Measurements from ENCODE around the gene SPPL3. TPM values are rescaled to one million over a fixed set of nuclear protein-coding genes. Genes with fewer than 3 reads are reported as not detected.
A peak's percentile ranks its signal among the peaks of the same experiment; 100 is the strongest.
"Not testable (repeated sequence)": the region's sequence is repeated elsewhere in the genome, so short reads cannot be mapped to it uniquely, and the experiment has no call there.

The SPPL3 gene
- polyA plus RNA-seq, 4 donors: 8.4 to 57.8 (median 13.7) TPM

DNA sequence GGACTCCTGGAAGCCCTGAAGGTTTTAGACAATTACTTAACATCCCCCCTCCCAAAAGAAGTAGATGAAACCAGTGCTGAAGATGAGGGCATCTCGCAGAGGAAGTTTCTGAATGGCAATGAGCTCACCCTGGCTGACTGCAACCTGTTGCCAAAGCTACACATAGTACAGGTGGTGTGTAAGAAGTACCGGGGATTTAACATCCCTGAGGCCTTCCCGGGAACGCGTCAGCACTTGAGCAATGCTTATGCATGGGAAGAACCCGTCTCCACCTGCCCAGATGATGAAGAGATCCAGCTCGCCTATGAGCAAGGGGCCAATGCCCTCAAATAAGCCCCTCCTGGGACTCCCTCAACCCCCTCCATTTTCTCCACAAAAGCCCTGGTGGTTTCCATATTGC, 10.6 kb upstream of the SPPL3 start:
- no peak for DNase-seq
- Histone ChIP-seq H3K4me3 (ENCODE audit: low read depth in 1 of 3, low read length in 3 of 3) (no peak overlapping the region), H3K4me1 (ENCODE audit: control insufficient read depth in 3 of 3, insufficient read depth in 2 of 3, low read depth in 1 of 3, low read length in 2 of 3) (no peaks in the 10 kb centered on the region), H3K36me3 (ENCODE audit: control insufficient read depth in 3 of 3, insufficient read depth in 2 of 3, low read depth in 1 of 3, low read length in 3 of 3) (no peaks in the 10 kb centered on the region), H3K27me3 (ENCODE audit: control insufficient read depth in 3 of 3, insufficient read depth in 3 of 3, low read length in 3 of 3) (no peaks in the 10 kb centered on the region), H3K9me3 (ENCODE audit: control insufficient read depth in 2 of 2, insufficient read depth in 1 of 2, low read depth in 1 of 2, low read length in 1 of 2) (peaks cover 0 to 21% of the 10 kb centered on the region in 2 donors), H3K27ac (ENCODE audit: low read depth in 1 of 3, low read length in 2 of 3) (no peak overlapping the region)
- no peak for FAIRE-seq
- WGBS, 3 donors: 91 to 93% (median 91%) methylated on average over 7 of the region's 7 CpGs

DNA sequence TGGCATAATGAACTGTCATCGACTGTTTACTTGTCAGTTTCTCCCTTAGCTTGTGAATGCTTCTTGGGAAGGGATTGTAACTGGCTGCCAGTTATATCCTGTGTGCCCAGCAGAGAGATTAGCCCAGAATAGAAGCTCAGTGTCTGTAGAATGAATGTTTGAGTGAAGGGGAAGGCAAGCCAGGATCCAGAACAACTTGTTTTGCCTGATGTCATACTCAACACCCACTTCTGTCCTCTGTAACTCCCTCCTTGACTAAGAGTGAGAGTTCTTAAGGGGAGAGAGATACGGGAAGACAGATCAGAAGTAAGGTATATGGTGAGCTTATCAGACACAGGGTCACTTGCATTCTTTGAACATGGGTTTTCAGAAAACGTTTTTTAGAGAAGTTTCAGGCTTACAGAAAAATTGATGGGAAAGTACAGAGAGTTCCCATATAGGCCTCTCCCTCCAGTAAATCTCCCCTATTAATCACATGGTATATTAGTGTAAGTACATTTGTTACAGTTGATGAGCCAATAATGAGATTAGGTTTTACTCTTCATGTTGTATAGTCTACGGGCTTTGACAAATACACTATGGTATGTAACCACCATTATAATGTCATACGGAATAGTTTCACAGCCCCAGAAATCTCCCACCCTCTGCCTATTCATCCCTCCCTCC, 5.6 kb upstream of the SPPL3 start:
- 63 to 70% (median 63%) methylated on average over 5 of the region's 5 CpGs for WGBS, 3 donors
- Histone ChIP-seq H3K27ac (ENCODE audit: low read depth in 1 of 3, low read length in 2 of 3) (no peak overlapping the region), H3K9me3 (ENCODE audit: control insufficient read depth in 2 of 2, insufficient read depth in 1 of 2, low read depth in 1 of 2, low read length in 1 of 2) (no peaks in the 10 kb centered on the region), H3K27me3 (ENCODE audit: control insufficient read depth in 3 of 3, insufficient read depth in 3 of 3, low read length in 3 of 3) (no peaks in the 10 kb centered on the region), H3K4me3 (ENCODE audit: low read depth in 1 of 3, low read length in 3 of 3) (no peak overlapping the region), H3K4me1 (ENCODE audit: control insufficient read depth in 3 of 3, insufficient read depth in 2 of 3, low read depth in 1 of 3, low read length in 2 of 3) (no peaks in the 10 kb centered on the region), H3K36me3 (ENCODE audit: control insufficient read depth in 3 of 3, insufficient read depth in 2 of 3, low read depth in 1 of 3, low read length in 3 of 3) (no peaks in the 10 kb centered on the region)
- DNase-seq (no peak), FAIRE-seq (no peak)

DNA sequence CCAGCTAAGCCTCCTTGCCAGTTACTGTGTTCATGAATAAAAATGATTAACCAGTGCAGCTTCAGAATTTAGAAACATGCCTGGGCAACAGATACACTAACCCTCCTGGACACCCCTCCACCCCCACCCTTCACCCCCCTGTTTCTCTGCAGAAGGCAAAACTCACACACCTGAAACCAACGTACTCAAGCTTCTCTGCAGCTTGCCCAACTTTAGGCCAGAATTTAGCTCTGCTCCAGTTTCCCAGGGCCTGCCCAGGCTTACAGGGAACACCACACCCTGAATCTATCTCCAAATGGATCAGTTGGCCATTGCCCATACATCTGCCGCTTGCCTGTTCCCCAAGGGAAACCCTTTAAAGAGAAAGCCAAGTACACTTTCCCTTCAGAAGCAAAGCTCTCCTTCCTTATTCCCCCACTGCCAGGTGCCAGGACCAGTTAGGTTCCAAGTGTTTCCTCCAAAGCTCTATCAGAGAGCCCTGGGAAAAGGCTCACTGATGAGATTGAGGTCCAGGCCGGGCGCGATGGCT, 1.8 kb upstream of the SPPL3 start:
- peaks cover 0 to 2% (median 0%) of the 10 kb centered on the region in 3 donors for H3K36me3 ChIP-seq (ENCODE audit: control insufficient read depth in 3 of 3, insufficient read depth in 2 of 3, low read depth in 1 of 3, low read length in 3 of 3)
- peaks cover 0 to 7% (median 3%) of the 10 kb centered on the region in 3 donors for H3K4me1 ChIP-seq (ENCODE audit: control insufficient read depth in 3 of 3, insufficient read depth in 2 of 3, low read depth in 1 of 3, low read length in 2 of 3)
- H3K9me3 ChIP-seq (ENCODE audit: control insufficient read depth in 2 of 2, insufficient read depth in 1 of 2, low read depth in 1 of 2, low read length in 1 of 2): no peaks in the 10 kb centered on the region
- H3K4me3 ChIP-seq (ENCODE audit: low read depth in 1 of 3, low read length in 3 of 3): no peak overlapping the region
- FAIRE-seq: no peak
- WGBS, 3 donors: 47 to 76% (median 69%) methylated on average over 5 of the region's 5 CpGs
- DNase-seq: no peak
- H3K27me3 ChIP-seq (ENCODE audit: control insufficient read depth in 3 of 3, insufficient read depth in 3 of 3, low read length in 3 of 3): no peaks in the 10 kb centered on the region
- no peak overlapping the region for H3K27ac ChIP-seq (ENCODE audit: low read depth in 1 of 3, low read length in 2 of 3)

DNA sequence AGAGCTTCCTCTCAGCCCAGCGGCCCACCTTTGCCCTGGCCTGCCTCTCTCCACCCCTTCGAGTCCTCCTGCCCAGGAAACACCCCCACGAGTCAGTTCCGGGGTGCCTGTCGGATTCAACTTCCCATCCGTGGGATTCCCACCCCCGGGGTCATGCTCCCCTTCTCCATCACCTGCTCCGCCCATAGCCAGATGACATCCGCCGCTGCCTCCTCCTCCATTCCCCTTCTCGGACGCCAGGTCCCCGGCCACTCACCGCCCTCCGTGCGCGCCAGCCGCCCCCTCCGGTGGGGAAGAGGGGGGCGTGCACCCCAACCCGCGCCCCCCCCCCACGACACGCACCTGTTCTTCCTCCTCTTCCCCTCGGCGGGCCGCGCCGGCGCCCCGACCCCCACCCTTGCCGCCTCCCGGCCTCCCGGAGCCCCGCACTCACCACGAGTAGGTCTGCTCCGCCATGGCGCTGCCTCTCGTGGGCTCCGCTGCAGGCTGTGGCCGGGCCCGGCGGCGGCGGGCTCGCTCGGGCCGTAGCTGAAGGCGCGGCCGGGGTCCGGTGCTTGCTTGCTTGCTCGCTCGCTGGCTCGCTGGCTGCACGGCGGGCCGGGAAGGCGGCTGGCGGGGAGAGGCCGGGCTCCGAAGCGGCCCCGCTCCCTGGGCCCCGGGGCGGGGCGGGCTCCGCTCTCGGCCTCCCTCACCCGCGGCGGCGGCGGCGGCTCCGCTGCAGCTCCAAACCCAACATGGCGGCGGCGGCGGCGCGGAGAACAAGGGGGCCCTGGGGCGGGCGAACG, 554 bp downstream of the SPPL3 start:
- Histone ChIP-seq H3K9me3 (ENCODE audit: control insufficient read depth in 2 of 2, insufficient read depth in 1 of 2, low read depth in 1 of 2, low read length in 1 of 2) (no peaks in the 10 kb centered on the region), H3K4me3 (ENCODE audit: low read depth in 1 of 3, low read length in 3 of 3) (peak overlapping the region; percentile 74 to 99 (median 98)), H3K27me3 (ENCODE audit: control insufficient read depth in 3 of 3, insufficient read depth in 3 of 3, low read length in 3 of 3) (no peaks in the 10 kb centered on the region), H3K4me1 (ENCODE audit: control insufficient read depth in 3 of 3, insufficient read depth in 2 of 3, low read depth in 1 of 3, low read length in 2 of 3) (peaks cover 0 to 11% (median 3%) of the 10 kb centered on the region in 3 donors), H3K27ac (ENCODE audit: low read depth in 1 of 3, low read length in 2 of 3) (peak overlapping the region; percentile 70 to 97 (median 94)), H3K36me3 (ENCODE audit: control insufficient read depth in 3 of 3, insufficient read depth in 2 of 3, low read depth in 1 of 3, low read length in 3 of 3) (peaks cover 0 to 12% (median 0%) of the 10 kb centered on the region in 3 donors)
- DNase-seq (peak; percentile 90 to 95), FAIRE-seq (no peak)
- WGBS, 3 donors: 1% methylated on average over 50 to 85 of the region's 85 CpGs

DNA sequence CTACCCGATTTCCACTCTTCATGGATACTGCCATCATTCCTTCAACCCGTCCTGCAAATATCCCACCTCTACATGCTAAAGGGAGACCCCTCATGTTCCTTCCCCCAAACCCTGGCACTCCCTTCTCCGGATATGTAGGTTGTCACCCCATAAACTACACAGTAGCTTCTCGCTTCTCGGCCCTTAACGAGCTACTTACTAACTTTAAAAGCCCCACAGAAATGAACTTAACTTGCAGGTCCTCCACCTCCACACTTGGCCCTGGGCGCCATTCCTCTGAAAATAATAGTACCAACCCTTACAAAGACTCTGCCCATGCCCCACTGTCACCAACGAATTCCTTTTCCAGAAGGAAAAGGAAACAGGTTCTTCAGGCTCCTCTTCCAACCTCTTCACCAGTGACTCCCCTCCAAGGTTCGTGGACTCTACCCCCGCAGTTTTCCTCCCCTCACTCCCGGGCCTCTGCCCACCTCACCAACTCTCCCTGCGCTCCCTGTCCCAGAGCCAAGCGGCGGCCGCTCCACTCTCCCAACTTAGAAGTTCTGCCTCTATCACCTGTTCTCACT, 1.2 kb downstream of the SPPL3 start:
- Histone ChIP-seq H3K27ac (ENCODE audit: low read depth in 1 of 3, low read length in 2 of 3) (peak overlapping the region; percentile 70 to 97 (median 94)), H3K27me3 (ENCODE audit: control insufficient read depth in 3 of 3, insufficient read depth in 3 of 3, low read length in 3 of 3) (no peaks in the 10 kb centered on the region), H3K36me3 (ENCODE audit: control insufficient read depth in 3 of 3, insufficient read depth in 2 of 3, low read depth in 1 of 3, low read length in 3 of 3) (peaks cover 0 to 13% (median 0%) of the 10 kb centered on the region in 3 donors), H3K4me3 (ENCODE audit: low read depth in 1 of 3, low read length in 3 of 3) (peak overlapping the region; percentile 74 to 99 (median 98)), H3K4me1 (ENCODE audit: control insufficient read depth in 3 of 3, insufficient read depth in 2 of 3, low read depth in 1 of 3, low read length in 2 of 3) (peaks cover 0 to 11% (median 3%) of the 10 kb centered on the region in 3 donors), H3K9me3 (ENCODE audit: control insufficient read depth in 2 of 2, insufficient read depth in 1 of 2, low read depth in 1 of 2, low read length in 1 of 2) (no peaks in the 10 kb centered on the region)
- WGBS, 3 donors: 1 to 5% (median 4%) methylated on average over 15 of the region's 15 CpGs
- DNase-seq (no peak), FAIRE-seq (no peak)

DNA sequence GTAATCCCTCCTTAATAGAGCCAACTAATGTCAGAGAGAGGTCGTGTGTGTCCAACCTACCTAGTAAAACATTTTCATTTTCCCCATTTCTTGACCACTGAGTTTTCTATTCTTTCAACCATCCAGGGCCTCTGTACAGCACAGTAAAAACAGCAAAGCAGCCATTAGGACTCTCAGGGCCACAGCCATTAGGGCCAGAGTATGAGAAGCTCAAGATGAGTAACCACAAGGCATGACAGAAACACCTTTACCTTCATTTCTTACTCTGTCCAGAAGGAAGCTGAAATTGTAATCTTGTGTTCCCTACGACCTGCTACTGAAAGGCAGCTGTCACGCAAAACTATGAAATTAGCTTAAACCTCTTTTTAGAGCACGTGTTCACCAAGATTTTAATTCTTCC, 2.3 kb downstream of the SPPL3 start:
- peak; percentile 12 to 16 for DNase-seq

DNA sequence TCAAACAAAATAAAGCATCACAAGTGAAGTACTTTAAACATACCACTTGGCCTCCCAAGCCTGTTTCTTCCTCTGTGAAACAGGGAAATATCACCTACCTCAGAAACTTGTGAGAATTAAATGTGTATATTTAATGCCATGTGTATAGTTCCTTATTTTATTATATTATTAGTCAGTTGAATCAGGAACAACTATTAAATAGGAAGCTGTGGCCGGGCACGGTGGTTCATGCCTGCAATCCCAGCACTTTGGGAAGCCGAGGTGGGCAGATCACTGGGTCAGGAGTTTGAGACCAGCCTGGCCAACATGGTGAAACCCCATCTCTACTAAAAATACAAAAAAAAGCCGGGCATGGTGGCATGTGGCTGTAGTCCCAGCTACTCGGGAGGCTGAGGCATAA, 3.1 kb downstream of the SPPL3 start:
- Histone ChIP-seq H3K4me1 (ENCODE audit: control insufficient read depth in 3 of 3, insufficient read depth in 2 of 3, low read depth in 1 of 3, low read length in 2 of 3) (peaks cover 0 to 11% (median 3%) of the 10 kb centered on the region in 3 donors), H3K36me3 (ENCODE audit: control insufficient read depth in 3 of 3, insufficient read depth in 2 of 3, low read depth in 1 of 3, low read length in 3 of 3) (peaks cover 0 to 15% (median 0%) of the 10 kb centered on the region in 3 donors)
- DNase-seq; H3K27me3 ChIP-seq (ENCODE audit: control insufficient read depth in 3 of 3, insufficient read depth in 3 of 3, low read length in 3 of 3); H3K27ac ChIP-seq (ENCODE audit: low read depth in 1 of 3, low read length in 2 of 3); H3K9me3 ChIP-seq (ENCODE audit: control insufficient read depth in 2 of 2, insufficient read depth in 1 of 2, low read depth in 1 of 2, low read length in 1 of 2); H3K4me3 ChIP-seq (ENCODE audit: low read depth in 1 of 3, low read length in 3 of 3); FAIRE-seq: not testable (repeated sequence)
- WGBS, 3 donors: 85 to 90% (median 86%) methylated on average over 5 of the region's 5 CpGs

More for the DNA sequence above, 2.3 kb downstream of the SPPL3 start:
- Histone ChIP-seq H3K27ac (ENCODE audit: low read depth in 1 of 3, low read length in 2 of 3) (peak overlapping the region in 1 of 3 donors; percentile 0), H3K9me3 (ENCODE audit: control insufficient read depth in 2 of 2, insufficient read depth in 1 of 2, low read depth in 1 of 2, low read length in 1 of 2) (no peaks in the 10 kb centered on the region), H3K4me3 (ENCODE audit: low read depth in 1 of 3, low read length in 3 of 3) (peak overlapping the region in 1 of 3 donors; percentile 5), H3K36me3 (ENCODE audit: control insufficient read depth in 3 of 3, insufficient read depth in 2 of 3, low read depth in 1 of 3, low read length in 3 of 3) (peaks cover 0 to 15% (median 0%) of the 10 kb centered on the region in 3 donors), H3K4me1 (ENCODE audit: control insufficient read depth in 3 of 3, insufficient read depth in 2 of 3, low read depth in 1 of 3, low read length in 2 of 3) (peaks cover 0 to 11% (median 3%) of the 10 kb centered on the region in 3 donors), H3K27me3 (ENCODE audit: control insufficient read depth in 3 of 3, insufficient read depth in 3 of 3, low read length in 3 of 3) (no peaks in the 10 kb centered on the region)
- no peak for FAIRE-seq
- WGBS, 3 donors: 26 to 51% (median 41%) methylated on average over 4 of the region's 4 CpGs

DNA sequence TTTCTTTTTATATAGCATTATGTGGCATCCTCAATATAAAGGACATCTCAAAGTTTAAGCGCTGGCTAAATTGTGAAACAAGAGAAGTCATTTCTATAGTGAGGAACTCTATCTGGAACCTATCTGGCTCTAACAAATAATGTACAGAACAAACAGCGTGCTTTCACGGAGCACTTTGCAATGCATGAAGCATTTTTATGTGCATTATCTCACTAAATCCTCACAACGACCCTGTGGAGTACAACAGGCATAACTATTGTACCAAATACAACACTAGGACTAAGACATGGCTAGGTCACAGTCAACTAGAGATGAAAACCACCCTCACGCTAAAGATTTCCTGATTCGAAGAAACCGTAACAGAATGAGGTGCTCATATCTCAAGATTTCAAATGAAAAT, 8.6 kb downstream of the SPPL3 start:
- no peaks in the 10 kb centered on the region for H3K9me3 ChIP-seq (ENCODE audit: control insufficient read depth in 2 of 2, insufficient read depth in 1 of 2, low read depth in 1 of 2, low read length in 1 of 2)
- no peak overlapping the region for H3K27ac ChIP-seq (ENCODE audit: low read depth in 1 of 3, low read length in 2 of 3)
- WGBS, 3 donors: 83 to 87% (median 85%) methylated on average over 7 of the region's 7 CpGs
- DNase-seq: no peak
- H3K36me3 ChIP-seq (ENCODE audit: control insufficient read depth in 3 of 3, insufficient read depth in 2 of 3, low read depth in 1 of 3, low read length in 3 of 3): peaks cover 0 to 18% (median 2%) of the 10 kb centered on the region in 3 donors
- peaks cover 0 to 4% (median 3%) of the 10 kb centered on the region in 3 donors for H3K4me1 ChIP-seq (ENCODE audit: control insufficient read depth in 3 of 3, insufficient read depth in 2 of 3, low read depth in 1 of 3, low read length in 2 of 3)
- H3K4me3 ChIP-seq (ENCODE audit: low read depth in 1 of 3, low read length in 3 of 3): no peak overlapping the region
- no peak for FAIRE-seq
- no peaks in the 10 kb centered on the region for H3K27me3 ChIP-seq (ENCODE audit: control insufficient read depth in 3 of 3, insufficient read depth in 3 of 3, low read length in 3 of 3)

Measured in small intestine (tissue), 7 donors.